HAP-1 (cell line): ENCODE data around the gene SEMA6A.

Experiments used
- DNase-seq, 2 experiments: peaks; one replicate each; pipeline ENCODE4 v3.0.0-alpha.2; 2016 to 2020; ENCODE audit warnings: low spot score in 2 of 2
- H3K27me3 ChIP-seq: fragments of 250-450 bp; sonication (Bioruptor Pico); 2 replicates; pipeline ENCODE4 v1.5.1; 2020; ENCODE audit warnings: low read depth, mild to moderate bottlenecking, moderate library complexity
- H3K36me3 ChIP-seq: fragments of 250-450 bp; sonication (Bioruptor Pico); replicated peaks from 2 replicates; pipeline ENCODE4 v1.5.1; 2020; ENCODE audit warnings: mild to moderate bottlenecking
- H3K4me1 ChIP-seq: fragments of 250-450 bp; sonication (Bioruptor Pico); 2 replicates; pipeline ENCODE4 v1.5.1; 2020; ENCODE audit warnings: mild to moderate bottlenecking
- H3K4me3 ChIP-seq: fragments of 250-450 bp; sonication (Bioruptor Pico); 2 replicates; pipeline ENCODE4 v1.5.1; 2020; ENCODE audit warnings: mild to moderate bottlenecking, moderate library complexity
- H3K9me3 ChIP-seq: fragments of 250-450 bp; sonication (Bioruptor Pico); 2 replicates; pipeline ENCODE4 v1.5.1; 2020; ENCODE audit warnings: mild to moderate bottlenecking, moderate library complexity
- in situ Hi-C: fragments of 300-500 bp; cut with MboI; formaldehyde crosslinking; loops from 3 replicates; pipeline ENCODE4 v1.14.3; 2020; ENCODE audit warnings: low sequenced_read_pairs, inconsistent platforms, mixed read lengths

The SEMA6A gene

DNA sequence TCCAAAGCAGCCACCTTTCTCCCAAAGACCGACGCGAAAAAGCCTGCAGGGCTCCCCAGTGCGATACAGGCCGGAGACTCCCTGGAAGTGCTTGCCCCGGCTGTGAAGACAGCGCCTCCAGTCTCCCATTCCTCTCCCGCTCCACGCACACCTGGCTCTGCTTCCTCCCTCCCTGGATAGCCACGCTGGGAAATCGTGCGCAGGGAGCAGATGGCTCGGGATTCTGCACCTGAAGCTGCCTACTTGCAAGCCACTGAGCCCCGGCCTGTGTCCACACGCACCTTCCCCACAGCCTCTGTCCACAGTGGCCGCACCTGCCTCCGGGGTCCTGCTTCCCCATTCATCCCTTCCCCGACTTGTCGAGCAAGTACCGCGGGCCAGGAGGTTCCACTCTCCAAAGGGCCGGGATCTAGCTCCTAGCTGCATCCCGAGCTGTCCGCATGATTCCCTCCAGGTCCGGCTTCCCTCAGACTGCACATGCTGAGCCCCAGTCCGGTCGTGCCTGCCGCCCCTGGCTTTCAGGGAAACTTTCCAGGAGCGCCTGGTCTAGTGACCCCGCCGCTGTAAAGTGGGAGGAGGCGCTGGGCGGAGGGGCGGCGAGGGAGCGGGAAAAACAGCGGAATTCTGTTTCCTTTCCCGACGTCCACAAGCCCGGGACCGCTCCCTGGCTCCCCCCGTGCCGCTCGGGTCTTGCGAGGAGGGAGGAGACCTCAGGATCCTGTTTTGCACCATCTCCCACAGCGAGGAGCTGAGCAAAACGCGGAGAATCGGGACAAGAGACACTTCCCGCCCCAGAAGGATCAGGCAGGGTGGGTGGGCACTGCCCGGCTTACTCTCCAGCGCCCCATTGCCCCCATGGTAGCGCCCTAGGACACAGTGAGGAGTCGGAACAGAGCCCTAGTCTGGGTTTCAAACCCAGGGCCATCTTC lies 2.0 kb downstream of the SEMA6A start:
- in situ Hi-C loops: loop anchor here (10.0 kb wide), 1 partner anchor 372 kb away; no protein-coding TSS in a partner anchor
- peak overlapping the region; percentile 79 for H3K4me3 ChIP-seq

GRCh38 chr5:116571568-116572349 lies 2.9 kb downstream of the SEMA6A start:
- Histone ChIP-seq H3K4me3 (peak overlapping the region; percentile 79), H3K27me3 (no peaks in the 10 kb centered on the region), H3K9me3 (no peaks in the 10 kb centered on the region), H3K4me1 (peaks cover 25% of the 10 kb centered on the region), H3K36me3 (no peaks in the 10 kb centered on the region; the same call in 1 of the 2 replicates)
- DNase-seq: peak; percentile 44 to 52
- in situ Hi-C loops: loop anchor here (10.0 kb wide), 1 partner anchor 373 kb away; no protein-coding TSS in a partner anchor

More for the DNA sequence above, 2.0 kb downstream of the SEMA6A start:
- Histone ChIP-seq H3K36me3 (no peaks in the 10 kb centered on the region; the same call in 1 of the 2 replicates), H3K9me3 (no peaks in the 10 kb centered on the region), H3K27me3 (no peaks in the 10 kb centered on the region), H3K4me1 (peaks cover 20% of the 10 kb centered on the region)
- DNase-seq: peak; percentile 19 to 71

GRCh38 chr5:116569999-116570398 lies 4.6 kb downstream of the SEMA6A start:
- H3K36me3 ChIP-seq: no peaks in the 10 kb centered on the region; the same call in 1 of the 2 replicates
- in situ Hi-C loops: loop anchor here (10.0 kb wide), 1 partner anchor 375 kb away; no protein-coding TSS in a partner anchor
- no peaks in the 10 kb centered on the region for H3K27me3 ChIP-seq
- DNase-seq: no peak
- H3K4me3 ChIP-seq: no peak overlapping the region
- H3K9me3 ChIP-seq: no peaks in the 10 kb centered on the region
- H3K4me1 ChIP-seq: peaks cover 34% of the 10 kb centered on the region

DNA sequence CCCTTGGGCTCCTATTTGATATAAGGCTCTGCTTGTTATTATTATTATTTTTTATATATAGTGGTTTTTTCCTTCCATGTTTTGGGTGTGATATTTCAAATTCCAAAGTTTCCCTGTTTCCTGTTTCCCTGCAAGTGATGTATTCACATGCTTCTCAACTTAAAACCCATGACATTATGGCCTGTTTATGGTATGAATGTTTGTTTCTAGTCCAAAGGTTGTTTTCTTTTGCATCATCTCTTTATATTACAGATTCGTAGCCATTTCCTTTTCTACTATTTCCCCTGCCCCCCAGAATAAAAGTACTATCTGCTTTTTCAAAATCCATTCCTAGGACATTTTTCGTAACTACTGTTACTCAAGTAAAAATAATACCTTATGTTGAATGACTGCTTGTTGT lies 7.5 kb downstream of the SEMA6A start:
- Histone ChIP-seq H3K9me3 (no peaks in the 10 kb centered on the region), H3K27me3 (no peaks in the 10 kb centered on the region), H3K4me1 (peaks cover 55% of the 10 kb centered on the region), H3K4me3 (no peak overlapping the region), H3K36me3 (peaks cover 3% of the 10 kb centered on the region; the same call in 1 of the 2 replicates)
- DNase-seq: no peak
- in situ Hi-C loops: no loop called here

DNA sequence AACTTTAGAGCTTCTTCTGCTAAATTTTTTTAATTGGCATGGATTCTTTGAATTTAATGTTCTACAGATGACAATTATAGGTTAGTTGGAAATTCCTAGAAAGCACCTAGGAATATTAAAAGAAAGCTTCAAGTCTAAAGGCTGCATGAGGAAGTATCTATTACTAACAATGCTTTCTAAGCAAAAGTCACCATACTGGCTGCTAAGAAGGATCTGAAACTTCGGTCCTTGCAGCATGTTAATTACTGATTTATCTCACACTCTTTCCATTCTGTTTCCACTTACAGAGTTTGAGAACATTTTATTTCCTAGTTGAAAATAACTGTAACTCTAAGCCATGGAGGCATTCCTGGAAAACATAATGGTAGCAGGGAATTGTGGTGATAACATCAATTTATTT lies 8.4 kb downstream of the SEMA6A start:
- H3K27me3 ChIP-seq: no peaks in the 10 kb centered on the region
- DNase-seq: no peak
- no peak overlapping the region for H3K4me3 ChIP-seq
- H3K36me3 ChIP-seq: peaks cover 3% of the 10 kb centered on the region; the same call in 1 of the 2 replicates
- peaks cover 62% of the 10 kb centered on the region for H3K4me1 ChIP-seq
- in situ Hi-C loops: no loop called here
- H3K9me3 ChIP-seq: no peaks in the 10 kb centered on the region

GRCh38 chr5:116564756-116565490 lies 9.7 kb downstream of the SEMA6A start:
- H3K4me3 ChIP-seq: no peak overlapping the region
- peaks cover 58% of the 10 kb centered on the region for H3K4me1 ChIP-seq
- no peaks in the 10 kb centered on the region for H3K9me3 ChIP-seq
- in situ Hi-C loops: no loop called here
- H3K27me3 ChIP-seq: no peaks in the 10 kb centered on the region
- peaks cover 3% of the 10 kb centered on the region; the same call in 1 of the 2 replicates for H3K36me3 ChIP-seq
- DNase-seq: no peak

DNA sequence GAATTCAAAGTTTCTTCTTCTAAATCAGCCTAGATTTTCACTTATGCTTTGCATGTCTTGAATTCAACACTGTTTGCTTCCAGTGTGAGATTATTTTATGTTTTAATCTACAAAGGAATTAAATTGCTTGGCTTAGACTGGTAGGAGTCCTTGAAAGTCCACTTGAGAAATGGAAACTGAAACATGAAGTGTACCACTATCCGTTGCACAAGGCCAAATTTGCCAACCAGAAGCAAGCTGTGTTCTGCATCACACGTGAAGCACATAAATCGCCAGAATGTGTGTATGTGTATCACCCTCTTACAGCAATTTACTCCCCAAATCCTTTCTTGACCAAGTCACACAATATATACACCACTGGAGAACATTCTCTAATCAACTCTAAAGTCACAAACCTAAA lies 10.3 kb downstream of the SEMA6A start:
- Histone ChIP-seq H3K4me3 (no peak overlapping the region), H3K4me1 (peaks cover 55% of the 10 kb centered on the region), H3K27me3 (no peaks in the 10 kb centered on the region), H3K9me3 (no peaks in the 10 kb centered on the region), H3K36me3 (peaks cover 3% of the 10 kb centered on the region; the same call in 1 of the 2 replicates)
- in situ Hi-C loops: no loop called here
- DNase-seq: no peak

DNA sequence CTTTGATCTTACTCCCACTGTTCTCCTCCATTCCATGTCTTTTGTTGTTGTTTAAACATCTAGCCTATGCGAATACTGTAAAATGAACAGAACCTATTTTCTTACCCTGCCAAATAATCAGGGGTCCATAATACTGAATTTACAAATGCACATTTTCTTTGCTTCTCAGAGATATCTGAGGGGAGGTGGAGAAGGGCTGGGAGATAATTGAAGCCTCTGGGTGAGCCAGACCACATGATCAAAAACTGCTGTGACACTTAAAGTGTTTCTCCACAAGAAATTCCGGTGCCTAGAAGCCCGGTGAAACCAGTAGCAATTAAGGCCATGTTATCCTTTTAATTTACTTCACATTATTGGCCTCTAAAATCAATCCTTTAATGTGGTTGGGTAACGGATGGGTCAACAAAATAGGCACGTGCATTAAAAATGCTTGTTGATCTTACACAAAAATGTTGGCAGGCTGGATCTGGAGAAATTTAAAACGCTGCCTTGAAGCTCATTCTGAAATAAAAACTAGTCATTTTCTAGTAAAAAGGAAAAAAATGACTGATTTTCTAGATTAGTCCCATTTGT lies 10.8 kb downstream of the SEMA6A start:
- Histone ChIP-seq H3K4me1 (peaks cover 56% of the 10 kb centered on the region), H3K36me3 (peaks cover 3% of the 10 kb centered on the region; the same call in 1 of the 2 replicates), H3K4me3 (no peak overlapping the region), H3K9me3 (no peaks in the 10 kb centered on the region), H3K27me3 (no peaks in the 10 kb centered on the region)
- no peak for DNase-seq
- in situ Hi-C loops: no loop called here

DNA sequence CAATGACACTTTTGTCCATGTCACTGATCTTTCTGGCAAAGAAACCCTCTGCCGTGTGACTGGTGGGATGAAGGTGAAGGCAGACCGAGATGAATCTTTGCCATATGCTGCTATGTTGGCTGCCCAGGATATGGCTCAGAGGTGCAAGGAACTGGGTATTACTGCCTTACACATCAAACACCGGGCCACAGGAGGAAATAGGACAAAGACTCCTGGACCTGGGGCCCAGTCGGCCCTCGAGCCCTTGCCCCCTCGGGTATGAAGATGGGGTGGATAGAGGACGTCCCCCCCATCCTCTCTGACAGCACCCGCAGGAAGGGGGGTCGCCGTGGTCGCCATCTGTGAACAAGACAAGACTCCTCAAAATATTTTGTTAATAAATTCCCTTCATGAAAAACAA lies 12.0 kb downstream of the SEMA6A start:
- peaks cover 62% of the 10 kb centered on the region for H3K4me1 ChIP-seq
- H3K27me3 ChIP-seq: no peaks in the 10 kb centered on the region
- H3K4me3 ChIP-seq: no peak overlapping the region
- no peak for DNase-seq
- in situ Hi-C loops: no loop called here
- peaks cover 3% of the 10 kb centered on the region; the same call in 1 of the 2 replicates for H3K36me3 ChIP-seq
- no peaks in the 10 kb centered on the region for H3K9me3 ChIP-seq

- no peaks in the 10 kb centered on the region for H3K27me3 ChIP-seq
- in situ Hi-C loops: no loop called here
- H3K4me1 ChIP-seq: peaks cover 56% of the 10 kb centered on the region
- DNase-seq: no peak
- peaks cover 5% of the 10 kb centered on the region; the same call in 1 of the 2 replicates for H3K36me3 ChIP-seq
- H3K9me3 ChIP-seq: no peaks in the 10 kb centered on the region
- H3K4me3 ChIP-seq: no peak overlapping the region
Observed at GRCh38 chr5:116561658-116562057, 13.0 kb downstream of the SEMA6A start.

GRCh38 chr5:116559673-116560164 lies 14.9 kb downstream of the SEMA6A start:
- H3K36me3 ChIP-seq: 0 out of 2 replicates have a peak, but pooled peaks cover 6% of the 10 kb centered on the region
- H3K4me3 ChIP-seq: no peak overlapping the region
- no peaks in the 10 kb centered on the region for H3K9me3 ChIP-seq
- no peaks in the 10 kb centered on the region for H3K27me3 ChIP-seq
- DNase-seq: no peak
- peaks cover 36% of the 10 kb centered on the region for H3K4me1 ChIP-seq
- in situ Hi-C loops: no loop called here

DNA sequence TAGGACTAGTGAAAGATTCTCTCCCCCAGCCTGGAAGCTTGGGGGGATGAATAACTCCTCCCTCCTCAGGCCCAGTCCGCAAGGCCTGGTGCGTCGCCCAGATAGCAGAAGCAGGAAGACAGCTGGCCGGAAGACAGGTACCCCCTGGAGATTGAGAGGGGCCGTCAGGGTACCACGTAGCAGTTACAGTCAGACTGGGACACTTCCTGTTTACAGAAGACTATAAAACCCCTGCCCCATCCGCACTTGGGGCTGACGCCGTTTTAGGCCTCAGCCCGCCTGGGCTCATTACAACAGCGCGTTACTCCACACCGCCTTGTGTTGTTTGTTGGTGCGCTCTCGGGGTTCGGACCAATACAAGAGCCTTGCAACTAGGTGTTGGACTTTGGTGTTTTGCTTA lies 15.4 kb downstream of the SEMA6A start:
- 0 out of 2 replicates have a peak, but pooled peaks cover 6% of the 10 kb centered on the region for H3K36me3 ChIP-seq
- H3K4me3 ChIP-seq: no peak overlapping the region
- DNase-seq: no peak
- H3K27me3 ChIP-seq: no peaks in the 10 kb centered on the region
- in situ Hi-C loops: no loop called here
- no peaks in the 10 kb centered on the region for H3K9me3 ChIP-seq
- H3K4me1 ChIP-seq: peaks cover 35% of the 10 kb centered on the region
